HEK293 (cell line): ENCODE measurements around the gene MARCHF9.

Source experiments
- CTCF ChIA-PET: fragments of 350-600 bp; formaldehyde crosslinking; extraction: SDS; loops from one replicate; lab custom pipeline; 2021; ENCODE audit warnings: antibody characterized with exemption; lab: Yijun Ruan, JAX
- POLR2A ChIA-PET: fragments of 300-600 bp; formaldehyde crosslinking; extraction: SDS; loops from one replicate; lab custom pipeline; 2020; ENCODE audit warnings: antibody characterized with exemption, inconsistent platforms; lab: Yijun Ruan, JAX
- H3K27ac ChIP-seq: fragments of 200-500 bp; sonication (Bioruptor generic); 2 replicates; pipeline ENCODE4 v1.5.1; 2014; ENCODE audit warnings: low read depth, low read length, control low read depth, inconsistent platforms; ENCODE audit errors: extremely low read depth
- H3K36me3 ChIP-seq, 2 experiments: fragments of 200-500 bp in 1 of 2; sonication (Bioruptor generic) in 1 of 2; 1 replicate in 1 of 2; 2 replicates in 1 of 2; pipeline ENCODE4 v1.5.1; 2014 to 2017; ENCODE audit warnings: inconsistent platforms in 2 of 2, low read length in 2 of 2; ENCODE audit not compliant: control insufficient read depth in 2 of 2, insufficient read depth in 1 of 2
- H3K4me1 ChIP-seq: fragments of 200-500 bp; sonication (Bioruptor generic); 2 replicates; pipeline ENCODE4 v1.5.1; 2014; ENCODE audit warnings: mild to moderate bottlenecking, low read length, inconsistent platforms; ENCODE audit not compliant: control insufficient read depth, insufficient read depth
- H3K4me3 ChIP-seq: 2 replicates; pipeline ENCODE4 v1.5.1; 2011; ENCODE audit warnings: low read depth, mild to moderate bottlenecking, control low read depth, low read length, moderate library complexity
- H3K9me3 ChIP-seq: fragments of 200-500 bp; sonication (Bioruptor generic); 2 replicates; pipeline ENCODE4 v1.5.1; 2014; ENCODE audit warnings: low read depth, low read length, inconsistent platforms; ENCODE audit not compliant: control insufficient read depth, insufficient read depth
- EGR2 ChIP-seq: fragments of 450-650 bp; formaldehyde crosslinking; IDR thresholded peaks from 2 replicates; pipeline ENCODE4 v1.5.1; 2016; ENCODE audit warnings: low read depth, missing biosample characterization, missing genetic modification characterization
- GLI2 ChIP-seq: fragments of 450-650 bp; formaldehyde crosslinking; IDR thresholded peaks from 2 replicates; pipeline ENCODE4; 2017; ENCODE audit warnings: missing biosample characterization, missing genetic modification characterization, low read depth, borderline replicate concordance
- KLF9 ChIP-seq: fragments of 450-650 bp; formaldehyde crosslinking; IDR thresholded peaks from 2 replicates; pipeline ENCODE4 v1.5.1; 2016; ENCODE audit warnings: missing biosample characterization, missing genetic modification characterization, low read depth
- PATZ1 ChIP-seq: fragments of 450-650 bp; formaldehyde crosslinking; IDR thresholded peaks from 2 replicates; pipeline ENCODE4 v1.5.1; 2016; ENCODE audit warnings: missing biosample characterization, missing genetic modification characterization
- PRDM10 ChIP-seq: fragments of 450-650 bp; formaldehyde crosslinking; IDR thresholded peaks from 2 replicates; pipeline ENCODE4 v1.5.1; 2016; ENCODE audit warnings: missing biosample characterization, missing genetic modification characterization
- REPIN1 ChIP-seq: fragments of 450-650 bp; formaldehyde crosslinking; IDR thresholded peaks from 2 replicates; pipeline ENCODE4 v1.5.1; 2017; ENCODE audit warnings: missing biosample characterization, missing genetic modification characterization, low read depth
- TRIM28 ChIP-seq: IDR thresholded peaks from 2 replicates; pipeline ENCODE4 v1.6.1; 2011; ENCODE audit warnings: low read length, control low read depth, borderline replicate concordance
- ZBTB10 ChIP-seq: fragments of 450-650 bp; formaldehyde crosslinking; IDR thresholded peaks from 2 replicates; pipeline ENCODE4 v1.5.1; 2016; ENCODE audit warnings: missing biosample characterization, missing genetic modification characterization
- ZBTB17 ChIP-seq: fragments of 450-650 bp; formaldehyde crosslinking; IDR thresholded peaks from 2 replicates; pipeline ENCODE4 v1.5.1; 2016; ENCODE audit warnings: missing biosample characterization, missing genetic modification characterization
- ZBTB6 ChIP-seq: fragments of 450-650 bp; formaldehyde crosslinking; IDR thresholded peaks from 2 replicates; pipeline ENCODE4 v1.5.1; 2017; ENCODE audit warnings: missing biosample characterization, missing genetic modification characterization
- ZBTB8A ChIP-seq: fragments of 450-650 bp; formaldehyde crosslinking; IDR thresholded peaks from 2 replicates; pipeline ENCODE4 v1.5.1; 2016; ENCODE audit warnings: missing biosample characterization, missing genetic modification characterization
- ZFHX2 ChIP-seq: fragments of 450-650 bp; formaldehyde crosslinking; conservative IDR thresholded peaks from 2 replicates; pipeline ENCODE4 v1.5.1; 2016; ENCODE audit warnings: missing biosample characterization, missing genetic modification characterization
- ZIC2 ChIP-seq: fragments of 450-650 bp; formaldehyde crosslinking; IDR thresholded peaks from 2 replicates; pipeline ENCODE4 v1.5.1; 2016; ENCODE audit warnings: missing biosample characterization, missing genetic modification characterization
- ZNF174 ChIP-seq: fragments of 450-650 bp; formaldehyde crosslinking; IDR thresholded peaks from 2 replicates; pipeline ENCODE4 v1.5.0; 2017; ENCODE audit warnings: missing biosample characterization, mild to moderate bottlenecking, missing genetic modification characterization
- ZNF239 ChIP-seq: fragments of 450-650 bp; formaldehyde crosslinking; IDR thresholded peaks from 2 replicates; pipeline ENCODE4 v1.5.1; 2016; ENCODE audit warnings: missing biosample characterization, missing genetic modification characterization
- ZNF341 ChIP-seq: fragments of 450-650 bp; formaldehyde crosslinking; IDR thresholded peaks from 2 replicates; pipeline ENCODE4; 2016; ENCODE audit warnings: low read depth, missing biosample characterization, missing genetic modification characterization
- ZNF394 ChIP-seq: fragments of 450-650 bp; formaldehyde crosslinking; IDR thresholded peaks from 2 replicates; pipeline ENCODE4 v1.5.1; 2016; ENCODE audit warnings: missing biosample characterization, missing genetic modification characterization, mild to moderate bottlenecking, moderate library complexity, borderline replicate concordance
- ZNF548 ChIP-seq: fragments of 450-650 bp; formaldehyde crosslinking; IDR thresholded peaks from 2 replicates; pipeline ENCODE4 v1.5.1; 2016; ENCODE audit warnings: missing biosample characterization, missing genetic modification characterization
- ZNF701 ChIP-seq: fragments of 450-650 bp; formaldehyde crosslinking; IDR thresholded peaks from 2 replicates; pipeline ENCODE4 v1.5.1; 2016; ENCODE audit warnings: missing biosample characterization, missing genetic modification characterization
- ZNF76 ChIP-seq: fragments of 450-650 bp; formaldehyde crosslinking; IDR thresholded peaks from 2 replicates; pipeline ENCODE4; 2016; ENCODE audit warnings: low read depth, missing biosample characterization, missing genetic modification characterization, borderline replicate concordance
- ZNF785 ChIP-seq: fragments of 450-650 bp; formaldehyde crosslinking; IDR thresholded peaks from 2 replicates; pipeline ENCODE4 v1.5.1; 2016; ENCODE audit warnings: missing biosample characterization, missing genetic modification characterization
- ZXDB ChIP-seq: fragments of 450-650 bp; formaldehyde crosslinking; IDR thresholded peaks from 2 replicates; pipeline ENCODE4 v1.5.1; 2016; ENCODE audit warnings: missing biosample characterization, missing genetic modification characterization
- TF ChIP-seq, protein P1 (sequence below): fragments of 450-650 bp; formaldehyde crosslinking; IDR thresholded peaks from 2 replicates; pipeline ENCODE4 v1.5.1; 2016; ENCODE audit warnings: missing biosample characterization, missing genetic modification characterization
- TF ChIP-seq, protein P2 (sequence below): fragments of 450-650 bp; formaldehyde crosslinking; IDR thresholded peaks from 2 replicates; pipeline ENCODE4 v1.5.1; 2016; ENCODE audit warnings: missing biosample characterization, missing genetic modification characterization

MARCHF9 gene

DNA sequence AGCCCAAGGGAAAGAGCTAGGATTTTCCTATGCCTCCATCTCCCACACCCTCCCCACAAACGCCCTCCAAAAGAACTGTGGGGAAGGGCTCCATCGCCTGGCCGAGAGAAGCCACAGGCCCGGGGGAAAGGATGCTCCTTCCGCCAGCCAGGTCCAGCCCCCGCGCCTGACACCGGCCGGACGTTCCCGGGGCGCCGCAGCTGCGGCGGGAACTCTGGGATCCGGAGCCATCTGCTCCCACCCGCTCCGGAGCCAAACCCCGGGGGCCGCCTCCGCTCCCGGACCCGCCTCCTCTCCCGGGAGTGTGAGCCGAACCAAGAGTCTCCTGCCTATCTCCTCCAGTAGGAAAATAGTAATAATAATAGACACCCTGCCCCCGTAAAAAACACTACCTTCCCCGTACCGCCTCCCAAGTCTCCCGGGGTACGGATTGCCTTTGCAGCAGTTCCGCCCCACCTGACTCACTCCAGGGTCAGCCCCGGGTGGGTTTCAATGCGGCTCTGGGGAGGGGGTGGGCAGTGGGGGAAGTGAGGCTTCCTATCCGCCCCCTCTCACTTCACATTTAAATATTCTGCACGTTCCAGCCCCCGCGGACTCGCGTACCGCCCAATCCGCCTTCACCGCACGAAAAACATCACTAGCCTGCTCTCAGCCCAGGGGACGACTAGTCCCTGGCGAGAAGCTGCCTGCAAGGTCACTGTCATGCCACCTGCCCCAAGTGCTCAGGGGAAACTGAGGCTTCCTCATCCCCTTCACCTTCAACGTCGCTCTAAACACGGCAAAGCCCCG is 18.8 kb upstream of the MARCHF9 start:
- H3K36me3 ChIP-seq: no peaks in the 10 kb centered on the region
- peak overlapping the region; percentile 27 for H3K4me3 ChIP-seq
- H3K27ac ChIP-seq: no peak overlapping the region
- no peaks in the 10 kb centered on the region for H3K9me3 ChIP-seq
- CTCF ChIA-PET: interaction anchor here (0.5 to 4.8 kb wide), 16 partner anchors 11 to 507 kb away, joined by 3 to 55 read pairs (median 3); partner anchors contain the start of genes EEF1AKMT3 and METTL1
- POLR2A ChIA-PET: interaction anchor here (0.5 to 1.6 kb wide), 5 partner anchors 9 to 103 kb away, joined by 6 to 8 read pairs (median 6); partner anchors contain the start of gene TSPAN31
- H3K4me1 ChIP-seq: peaks cover 6% of the 10 kb centered on the region; the same call in 1 of the 2 replicates
- TF ChIP-seq EGR2 (tag by site-specific recombination): peak; percentile 69
- TF ChIP-seq ZBTB8A: peak; percentile 63
- no peak for TF ChIP-seq ZNF701 (tag by site-specific recombination)
- peak; percentile 32; the same call in 1 of the 2 replicates for TF ChIP-seq ZXDB (tag by site-specific recombination)
- TF ChIP-seq TRIM28: no peak
- TF ChIP-seq, protein P1, sequence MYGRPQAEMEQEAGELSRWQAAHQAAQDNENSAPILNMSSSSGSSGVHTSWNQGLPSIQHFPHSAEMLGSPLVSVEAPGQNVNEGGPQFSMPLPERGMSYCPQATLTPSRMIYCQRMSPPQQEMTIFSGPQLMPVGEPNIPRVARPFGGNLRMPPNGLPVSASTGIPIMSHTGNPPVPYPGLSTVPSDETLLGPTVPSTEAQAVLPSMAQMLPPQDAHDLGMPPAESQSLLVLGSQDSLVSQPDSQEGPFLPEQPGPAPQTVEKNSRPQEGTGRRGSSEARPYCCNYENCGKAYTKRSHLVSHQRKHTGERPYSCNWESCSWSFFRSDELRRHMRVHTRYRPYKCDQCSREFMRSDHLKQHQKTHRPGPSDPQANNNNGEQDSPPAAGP (tag by site-specific recombination): 0 out of 2 replicates have a peak, but pooled peaks have one; percentile 36
- TF ChIP-seq ZFHX2 (tag by site-specific recombination): peak; percentile 86
- peak; percentile 88 for TF ChIP-seq PATZ1 (tag by site-specific recombination)
- peak; percentile 56; the same call in 1 of the 2 replicates for TF ChIP-seq REPIN1 (tag by site-specific recombination)
- TF ChIP-seq PRDM10: peak; percentile 74
- TF ChIP-seq ZBTB10 (tag by site-specific recombination): 0 out of 2 replicates have a peak, but pooled peaks have one; percentile 24
- TF ChIP-seq KLF9 (tag by site-specific recombination): peak; percentile 26; the same call in 1 of the 2 replicates
- TF ChIP-seq ZNF174 (tag by site-specific recombination): no peak
- TF ChIP-seq, protein P2, sequence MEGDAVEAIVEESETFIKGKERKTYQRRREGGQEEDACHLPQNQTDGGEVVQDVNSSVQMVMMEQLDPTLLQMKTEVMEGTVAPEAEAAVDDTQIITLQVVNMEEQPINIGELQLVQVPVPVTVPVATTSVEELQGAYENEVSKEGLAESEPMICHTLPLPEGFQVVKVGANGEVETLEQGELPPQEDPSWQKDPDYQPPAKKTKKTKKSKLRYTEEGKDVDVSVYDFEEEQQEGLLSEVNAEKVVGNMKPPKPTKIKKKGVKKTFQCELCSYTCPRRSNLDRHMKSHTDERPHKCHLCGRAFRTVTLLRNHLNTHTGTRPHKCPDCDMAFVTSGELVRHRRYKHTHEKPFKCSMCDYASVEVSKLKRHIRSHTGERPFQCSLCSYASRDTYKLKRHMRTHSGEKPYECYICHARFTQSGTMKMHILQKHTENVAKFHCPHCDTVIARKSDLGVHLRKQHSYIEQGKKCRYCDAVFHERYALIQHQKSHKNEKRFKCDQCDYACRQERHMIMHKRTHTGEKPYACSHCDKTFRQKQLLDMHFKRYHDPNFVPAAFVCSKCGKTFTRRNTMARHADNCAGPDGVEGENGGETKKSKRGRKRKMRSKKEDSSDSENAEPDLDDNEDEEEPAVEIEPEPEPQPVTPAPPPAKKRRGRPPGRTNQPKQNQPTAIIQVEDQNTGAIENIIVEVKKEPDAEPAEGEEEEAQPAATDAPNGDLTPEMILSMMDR (tag by site-specific recombination): peak; percentile 77
- no peak for TF ChIP-seq ZNF239 (tag by site-specific recombination)
- 0 out of 2 replicates have a peak, but pooled peaks have one; percentile 8 for TF ChIP-seq ZIC2 (tag by site-specific recombination)
- TF ChIP-seq ZNF548: no peak
- no peak for TF ChIP-seq ZNF785 (tag by site-specific recombination)
- TF ChIP-seq ZNF76: peak; percentile 71
- peak; percentile 63; the same call in 1 of the 2 replicates for TF ChIP-seq ZBTB17 (tag by site-specific recombination)
- TF ChIP-seq ZBTB6 (tag by site-specific recombination): peak; percentile 99
- no peak for TF ChIP-seq GLI2 (tag by site-specific recombination)
- peak; percentile 44 for TF ChIP-seq ZNF341 (tag by site-specific recombination)
- TF ChIP-seq ZNF394 (tag by site-specific recombination): peak; percentile 36; the same call in 1 of the 2 replicates
